A673 (cell line): ENCODE measurements around the gene LEF1.

Experiments
- EZH2 ChIP-seq: fragments of 200-600 bp; sonication (generic); IDR thresholded peaks from 2 replicates; pipeline ENCODE4 v1.6.1; 2017; ENCODE audit warnings: borderline replicate concordance, low read depth, mild to moderate bottlenecking, mixed read lengths, antibody characterized with exemption, low read length; ENCODE audit not compliant: poor library complexity, severe bottlenecking
- TF ChIP-seq, protein P1 (sequence below): fragments of 300-800, 200-600 bp; sonication (generic); conservative IDR thresholded peaks from 2 replicates; pipeline ENCODE4 v1.5.1; 2017; ENCODE audit warnings: low read depth, mild to moderate bottlenecking, antibody characterized with exemption, low read length, moderate library complexity, mixed read lengths

DNA sequence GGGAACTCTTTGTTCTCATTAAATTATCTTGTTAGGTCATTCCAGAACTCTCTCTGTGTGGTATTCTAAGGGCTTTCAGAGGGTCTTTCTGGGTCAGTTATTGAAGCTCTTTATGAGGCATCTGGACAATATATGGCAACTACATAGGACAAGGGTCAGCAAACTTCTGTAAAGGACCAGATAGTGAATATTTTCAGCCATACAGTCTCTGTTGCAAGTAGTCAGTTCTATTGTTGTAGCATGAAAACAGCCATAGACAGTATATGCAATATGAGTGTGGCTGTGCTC lies 143.9 kb downstream of the LEF1 start:
- TF ChIP-seq, protein P1, sequence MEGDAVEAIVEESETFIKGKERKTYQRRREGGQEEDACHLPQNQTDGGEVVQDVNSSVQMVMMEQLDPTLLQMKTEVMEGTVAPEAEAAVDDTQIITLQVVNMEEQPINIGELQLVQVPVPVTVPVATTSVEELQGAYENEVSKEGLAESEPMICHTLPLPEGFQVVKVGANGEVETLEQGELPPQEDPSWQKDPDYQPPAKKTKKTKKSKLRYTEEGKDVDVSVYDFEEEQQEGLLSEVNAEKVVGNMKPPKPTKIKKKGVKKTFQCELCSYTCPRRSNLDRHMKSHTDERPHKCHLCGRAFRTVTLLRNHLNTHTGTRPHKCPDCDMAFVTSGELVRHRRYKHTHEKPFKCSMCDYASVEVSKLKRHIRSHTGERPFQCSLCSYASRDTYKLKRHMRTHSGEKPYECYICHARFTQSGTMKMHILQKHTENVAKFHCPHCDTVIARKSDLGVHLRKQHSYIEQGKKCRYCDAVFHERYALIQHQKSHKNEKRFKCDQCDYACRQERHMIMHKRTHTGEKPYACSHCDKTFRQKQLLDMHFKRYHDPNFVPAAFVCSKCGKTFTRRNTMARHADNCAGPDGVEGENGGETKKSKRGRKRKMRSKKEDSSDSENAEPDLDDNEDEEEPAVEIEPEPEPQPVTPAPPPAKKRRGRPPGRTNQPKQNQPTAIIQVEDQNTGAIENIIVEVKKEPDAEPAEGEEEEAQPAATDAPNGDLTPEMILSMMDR = no peak
- no peak for TF ChIP-seq EZH2
